Measurements from ENCODE around the gene TLK1. TPM values are rescaled to one million over a fixed set of nuclear protein-coding genes. Genes with fewer than 3 reads are reported as not detected.
A peak's percentile ranks its signal among the peaks of the same experiment; 100 is the strongest.

TLK1 gene
- total and polyA plus RNA-seq, 9 of the 15 experiments (the other 6 are each of a cell fraction or from before 2014, with no cell fraction given): 20.2 to 101 (median 40.5) TPM

- H3K4me3 ChIP-seq: no peak overlapping the region
- no peak overlapping the region for H3K4me2 ChIP-seq (ENCODE audit: insufficient read depth, low read length)
- no peaks in the 10 kb centered on the region for H3K9me3 ChIP-seq (replicated peaks; ENCODE audit: control insufficient read depth, insufficient read depth, low read depth, low read length)
- no peak for DNase-seq (ENCODE audit: extremely low read depth in 1 of 4, low spot score in 3 of 4)
- BruUV-seq (replicated peaks): no TSS peak
- no peak for FAIRE-seq
- H3K27ac ChIP-seq (ENCODE audit: extremely low read depth, low read depth, low read length): no peak overlapping the region
- 91% methylated on average over 8 of the region's 8 CpGs for WGBS (ENCODE audit: insufficient coverage, low coverage, missing lambda C conversion rate)
- no peaks in the 10 kb centered on the region for H4K20me1 ChIP-seq (replicated peaks; ENCODE audit: control insufficient read depth, insufficient read depth, low read length)
- ATAC-seq: no peak
- TF ChIP-seq CREBBP (IDR thresholded peaks at IDR 0.05; ENCODE audit: low read depth, low read length) (no peak), ARID4B (CRISPR knock-in tag; IDR thresholded peaks at IDR 0.05) (no peak), POLR2AphosphoS2 (IDR thresholded peaks at IDR 0.05; ENCODE audit: low read length) (peak; percentile 77; the same call in 1 of the 2 replicates), BDP1 (IDR thresholded peaks at IDR 0.05; ENCODE audit: insufficient read depth, insufficient read length) (no peak), POLR2B (IDR thresholded peaks at IDR 0.05; ENCODE audit: low read depth, partially characterized antibody) (peak; percentile 33), KDM4B (IDR thresholded peaks at IDR 0.05; ENCODE audit: borderline replicate concordance in 2 of 2, low read depth in 1 of 2) (no peak), STAT5A (IDR thresholded peaks at IDR 0.05; ENCODE audit: borderline replicate concordance, low read length) (no peak), SUPT5H (IDR thresholded peaks at IDR 0.05) (0 out of 2 replicates have a peak, but pooled peaks have one; percentile 14), GTF2F1 (IDR thresholded peaks at IDR 0.05; ENCODE audit: low read depth, low read length) (no peak)
- H3K27me3 ChIP-seq (ENCODE audit: control insufficient read depth in 2 of 2, insufficient read depth in 2 of 2, low read length in 2 of 2): no peaks in the 10 kb centered on the region
- ChIA-PET CTCF (ENCODE audit: low intra/inter-chr PET ratio) (no interaction called here), POLR2A (interaction anchor here (0.8 to 1.5 kb wide), 3 partner anchors 10 to 898 kb away, joined by 3 read pairs; no protein-coding TSS in a partner anchor)
- intact Hi-C loops (cut with micrococcal nuclease) (no loop called here), in situ Hi-C loops (cut with MboI) (loop anchor here (10.0 kb wide), 1 partner anchor 248 kb away; no protein-coding TSS in a partner anchor)
- H2AFZ ChIP-seq (ENCODE audit: low read depth, low read length): no peak overlapping the region
- H3K36me3 ChIP-seq (ENCODE audit: control insufficient read depth, insufficient read depth, low read length): peaks cover 25% of the 10 kb centered on the region
- H3K9ac ChIP-seq (ENCODE audit: insufficient read depth in 1 of 2, low read depth in 2 of 2, low read length in 2 of 2): no peak overlapping the region
- H3K4me1 ChIP-seq (replicated peaks in 1 of 2; ENCODE audit: control insufficient read depth in 2 of 2, insufficient read depth in 2 of 2, low read length in 2 of 2): peaks cover 0 to 4% of the 10 kb centered on the region in 2 experiments; a peak in 2 of 5 replicates
- H3K9me1 ChIP-seq (ENCODE audit: control insufficient read depth, insufficient read depth, low read length): no peaks in the 10 kb centered on the region
- H3K79me2 ChIP-seq (ENCODE audit: control insufficient read depth, insufficient read depth, low read length): no peaks in the 10 kb centered on the region
Measured at GRCh38 chr2:170986566-170987258, 174.0 kb downstream of the TLK1 start.

Data from K562 (cell line).